GM21390 (cell line): ENCODE measurements around the gene ATP5PB.
A peak's percentile ranks its signal among the peaks of the same experiment; 100 is the strongest.

Source experiments
- ATAC-seq: cut with Tn5 transposase; IDR thresholded peaks from one replicate; pipeline ENCODE4 v1.9.1; 2021; ENCODE audit not compliant: unreplicated experiment

Gene ATP5PB

DNA sequence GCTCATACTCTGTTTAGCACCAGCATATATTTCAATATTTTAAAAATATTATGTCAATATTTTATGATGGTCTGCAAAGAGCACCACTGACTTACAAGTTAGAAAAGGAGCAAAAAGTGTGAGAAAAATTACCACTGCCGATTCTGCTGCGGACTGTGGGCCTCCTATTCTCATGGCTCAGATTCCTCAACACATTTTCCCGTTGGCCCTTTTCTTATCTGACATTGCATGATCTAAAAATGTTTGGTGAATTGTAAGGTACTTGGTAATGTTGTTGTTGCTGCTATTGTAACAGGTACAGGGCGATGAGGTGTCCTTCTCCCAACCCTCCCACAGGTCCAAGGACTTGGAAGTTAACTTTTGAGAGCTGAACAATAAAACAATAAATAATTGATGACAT lies 25.3 kb downstream of the ATP5PB start:
- ATAC-seq = no peak

DNA sequence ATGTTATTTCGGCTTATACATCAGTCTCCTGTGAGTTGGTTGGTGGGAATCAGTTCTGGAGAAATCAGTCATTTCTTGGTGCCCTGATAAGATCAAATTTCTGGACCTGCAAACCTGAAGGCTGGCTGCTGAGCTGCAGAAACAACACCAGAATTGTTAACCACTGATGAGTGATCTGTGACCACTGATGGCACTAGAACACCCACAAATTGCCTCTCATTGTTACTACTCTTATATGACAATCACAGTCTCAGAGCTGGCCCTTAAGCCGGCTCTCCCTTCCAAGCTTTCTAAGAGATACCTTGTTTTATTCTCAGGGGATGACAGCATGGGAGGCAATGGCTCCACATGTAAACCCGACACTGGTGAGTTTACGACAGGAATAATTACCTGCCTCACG lies 26.4 kb downstream of the ATP5PB start:
- no peak for ATAC-seq

DNA sequence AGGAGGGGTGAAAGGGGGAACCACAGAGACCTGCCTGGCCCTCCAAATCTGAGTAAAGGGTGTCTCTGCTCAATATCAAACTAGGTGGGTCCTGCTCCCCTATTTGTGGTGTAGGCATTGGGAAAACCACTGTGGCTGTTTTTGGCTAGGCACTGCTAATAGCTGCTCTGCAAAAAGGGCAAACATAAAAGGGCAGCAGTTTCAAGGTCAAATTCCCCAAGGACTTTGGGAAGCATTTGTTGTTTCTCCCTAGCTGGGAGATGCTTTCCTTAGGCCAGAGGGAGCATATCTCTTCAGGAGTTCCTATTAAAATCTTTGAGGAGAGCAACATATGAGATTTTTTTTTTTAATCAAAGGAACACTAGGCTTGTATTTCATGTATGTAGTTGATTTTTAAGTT lies 26.9 kb downstream of the ATP5PB start:
- no peak for ATAC-seq

DNA sequence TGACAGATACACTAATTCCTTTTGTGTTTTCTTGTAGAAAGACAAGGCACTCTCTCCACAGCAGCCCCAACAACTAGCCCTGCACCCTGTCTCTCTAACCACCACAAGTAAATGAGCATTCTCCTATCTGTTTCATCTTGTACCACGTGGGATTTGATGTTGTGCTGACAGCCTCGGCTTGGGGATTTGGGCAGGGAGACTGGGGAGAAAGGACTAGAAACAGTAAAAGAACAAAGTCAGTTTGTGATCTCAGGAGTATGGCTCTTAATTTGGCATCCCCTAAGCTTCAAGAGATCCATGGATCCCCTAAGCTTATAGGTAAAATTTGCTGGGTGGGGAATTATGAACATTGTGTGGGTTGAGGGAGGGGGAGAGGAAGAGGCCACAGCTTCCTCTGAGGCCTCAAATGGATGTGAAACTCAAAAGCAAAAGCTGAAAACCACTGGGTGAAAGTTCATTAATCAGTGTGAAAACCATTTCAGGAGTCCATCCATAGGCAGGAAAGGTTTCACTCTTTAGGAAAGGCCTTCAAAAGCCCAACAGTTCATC lies 27.6 kb downstream of the ATP5PB start:
- peak; percentile 75 for ATAC-seq

DNA sequence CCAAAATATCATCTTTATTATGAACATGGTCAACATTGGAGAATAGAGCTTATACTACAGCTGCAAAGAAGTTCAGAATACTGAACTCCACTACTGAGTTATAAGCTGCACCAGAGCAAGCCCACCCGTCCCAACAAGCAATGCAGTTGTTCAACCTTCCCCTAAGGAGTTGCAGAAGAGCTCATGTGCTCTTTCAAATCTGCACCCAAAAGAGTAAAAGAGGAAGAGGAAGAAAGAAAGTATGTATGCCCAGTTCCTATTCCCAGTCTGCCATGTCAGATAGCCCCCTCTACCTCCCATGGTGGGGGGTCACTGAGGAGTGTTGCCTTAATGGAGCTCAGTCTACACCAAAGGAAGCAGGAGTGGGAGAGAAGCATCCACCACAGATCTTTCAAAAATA lies 31.4 kb downstream of the ATP5PB start:
- ATAC-seq = no peak

DNA sequence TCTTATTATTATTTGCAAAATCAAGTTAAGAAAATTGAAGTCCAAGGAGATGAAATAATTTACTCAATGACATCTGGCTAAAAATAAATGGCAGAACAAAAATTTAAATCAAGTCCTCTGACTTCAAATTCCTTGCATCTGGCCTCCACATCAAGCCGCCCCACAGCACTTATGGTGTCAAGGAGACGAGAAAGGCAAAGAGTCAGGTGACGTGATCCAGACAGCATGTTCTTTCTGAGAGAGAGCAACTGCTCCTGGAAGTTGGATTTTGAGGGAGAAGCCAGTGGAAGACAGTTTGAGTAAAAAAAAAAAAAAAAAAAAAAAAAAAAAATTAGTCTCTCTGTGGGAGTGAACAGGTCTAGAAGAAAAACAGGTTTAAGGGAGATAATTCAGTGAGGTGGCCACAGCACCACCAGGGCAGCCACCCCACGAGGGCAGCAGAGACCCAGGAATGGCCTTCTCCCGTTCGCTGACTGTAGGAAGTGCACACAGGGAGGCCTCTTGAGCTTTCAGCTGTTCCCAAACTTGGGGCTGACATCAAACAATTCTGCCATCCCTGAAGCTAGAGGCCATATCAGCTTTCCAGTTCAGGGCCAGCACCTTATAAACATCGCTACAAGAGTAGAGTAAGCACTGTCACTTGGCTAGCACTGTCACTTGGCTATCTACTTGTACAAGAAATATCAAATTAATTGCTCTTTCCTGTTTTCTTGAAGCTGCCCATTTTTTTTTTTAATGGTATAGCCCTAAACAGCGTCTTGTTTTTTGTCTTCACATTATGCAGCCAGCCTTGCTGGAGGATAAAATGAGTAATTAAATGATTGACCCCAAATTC lies 32.3 kb downstream of the ATP5PB start:
- no peak for ATAC-seq

DNA sequence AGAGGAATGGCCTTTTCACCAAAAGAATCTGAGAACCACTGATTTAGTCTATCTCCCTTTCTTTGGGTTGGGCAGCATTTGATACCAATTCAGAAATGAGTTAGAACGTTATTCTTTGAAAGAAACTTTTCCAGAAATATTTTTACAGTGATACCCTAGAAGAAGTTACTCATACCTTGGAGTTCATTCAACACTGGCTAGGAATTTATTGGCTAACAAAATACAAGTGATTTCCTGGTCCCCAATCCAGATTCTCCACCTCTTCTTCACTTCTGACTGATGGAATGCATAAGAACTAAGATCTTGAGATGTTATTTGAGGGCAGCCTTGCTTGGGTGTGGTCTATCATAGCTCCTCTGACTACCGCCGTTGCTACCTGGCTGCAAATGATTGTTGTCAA lies 33.9 kb downstream of the ATP5PB start:
- no peak for ATAC-seq

DNA sequence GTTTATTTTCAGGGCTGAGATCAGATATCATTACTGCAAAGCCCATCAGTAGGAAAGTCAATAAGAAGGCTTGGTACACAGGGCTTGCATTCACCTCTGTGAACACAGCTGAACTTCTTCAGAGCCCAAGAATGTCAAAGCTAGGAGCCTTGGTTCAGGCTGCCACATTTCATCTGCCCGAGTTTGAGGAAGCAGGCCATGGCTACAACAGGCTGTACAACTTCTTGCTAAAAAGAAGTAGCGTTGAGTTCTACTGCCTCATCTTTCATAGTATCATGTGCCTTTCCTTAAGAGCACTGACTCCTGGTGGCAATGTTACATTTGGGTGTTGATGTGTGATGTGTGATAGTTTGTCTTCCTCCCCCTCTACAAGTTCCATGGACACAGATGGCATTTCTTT lies 34.6 kb downstream of the ATP5PB start:
- ATAC-seq = no peak

DNA sequence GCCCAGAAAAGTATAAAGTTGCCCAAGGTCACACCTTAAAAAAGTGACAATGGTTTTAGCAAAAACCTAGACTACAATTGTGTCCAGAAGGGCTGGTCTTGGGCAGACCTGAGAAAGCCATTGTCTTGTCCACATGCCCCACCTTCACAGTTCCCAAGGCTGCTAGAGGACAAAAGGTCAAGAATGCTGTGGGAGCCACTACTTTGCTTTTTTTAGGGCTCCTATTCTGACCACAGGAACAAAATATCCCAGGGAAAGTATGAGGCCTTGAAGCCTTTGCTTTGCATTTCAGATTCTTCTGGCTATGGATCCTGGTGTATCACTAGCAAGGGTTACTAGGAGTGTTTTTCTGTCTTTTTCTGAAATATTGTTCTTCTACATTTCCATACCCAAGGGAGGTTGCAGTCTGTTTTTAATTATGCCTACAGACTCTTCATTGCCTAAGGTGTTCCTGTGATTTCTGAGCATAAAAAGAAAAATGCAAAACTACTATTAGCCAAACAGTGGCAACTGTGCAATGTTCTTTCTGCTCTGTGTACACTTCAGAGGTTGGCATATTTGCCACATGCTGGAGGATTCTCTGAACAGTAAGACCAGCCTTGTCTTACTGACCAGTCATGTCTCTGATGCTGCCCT lies 35.2 kb downstream of the ATP5PB start:
- ATAC-seq = no peak

DNA sequence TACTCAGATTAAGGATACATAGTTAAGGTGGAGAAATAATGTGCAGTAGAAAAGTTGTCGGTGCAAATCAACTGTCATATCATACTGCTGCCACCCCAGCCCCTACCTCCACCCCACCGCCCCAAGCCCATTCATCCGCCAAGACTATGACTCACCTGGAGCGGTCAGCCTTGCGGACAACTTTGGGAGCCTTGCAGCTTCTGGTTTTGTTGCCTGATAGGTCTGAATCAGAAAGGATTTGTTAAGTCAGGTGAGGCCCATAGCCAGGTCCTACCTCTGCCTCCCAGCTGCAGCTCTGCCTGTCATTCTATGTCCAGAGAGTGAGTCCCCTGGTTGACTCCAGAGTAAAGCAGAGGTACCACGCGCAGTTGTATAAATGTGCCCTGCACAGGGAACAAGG lies 37.2 kb downstream of the ATP5PB start:
- no peak for ATAC-seq

DNA sequence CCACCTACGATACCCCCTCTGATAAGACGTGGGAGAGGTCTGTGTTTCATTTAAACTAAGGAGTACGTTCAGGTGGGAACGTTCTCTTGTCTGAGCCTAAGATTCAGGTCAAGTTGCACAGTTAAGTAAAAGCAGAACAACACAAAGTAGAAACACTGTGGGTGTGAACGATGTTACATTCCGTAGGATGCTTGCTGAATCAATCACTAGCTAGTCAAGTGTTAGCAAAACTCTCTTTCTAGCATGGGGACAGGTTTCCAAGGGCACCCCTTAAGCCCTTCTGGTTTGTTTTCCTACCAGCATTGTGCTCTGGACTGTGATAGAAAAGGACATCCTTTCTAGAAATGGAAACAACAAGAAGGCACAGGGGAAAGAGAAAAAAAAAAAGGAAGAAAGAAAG lies 37.9 kb downstream of the ATP5PB start:
- ATAC-seq = no peak

DNA sequence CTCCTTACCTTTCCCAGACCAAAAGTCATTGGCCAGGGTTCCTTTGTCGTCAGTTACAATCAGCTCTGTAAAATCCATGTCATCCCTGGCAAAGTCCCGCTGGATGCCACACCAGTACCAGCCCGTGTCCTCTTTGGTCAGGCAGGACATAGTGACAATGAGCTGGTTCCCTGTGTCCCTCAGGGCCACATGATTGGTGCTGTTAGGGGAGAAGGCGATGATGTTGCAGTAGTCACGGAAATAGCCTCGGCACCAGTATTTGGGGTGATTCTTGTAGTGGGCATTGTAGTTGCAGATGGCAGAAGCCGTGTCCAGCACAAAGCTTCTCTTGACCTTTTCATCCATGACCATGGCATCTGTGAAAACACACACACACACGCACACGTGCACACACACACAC lies 39.4 kb downstream of the ATP5PB start:
- no peak for ATAC-seq

DNA sequence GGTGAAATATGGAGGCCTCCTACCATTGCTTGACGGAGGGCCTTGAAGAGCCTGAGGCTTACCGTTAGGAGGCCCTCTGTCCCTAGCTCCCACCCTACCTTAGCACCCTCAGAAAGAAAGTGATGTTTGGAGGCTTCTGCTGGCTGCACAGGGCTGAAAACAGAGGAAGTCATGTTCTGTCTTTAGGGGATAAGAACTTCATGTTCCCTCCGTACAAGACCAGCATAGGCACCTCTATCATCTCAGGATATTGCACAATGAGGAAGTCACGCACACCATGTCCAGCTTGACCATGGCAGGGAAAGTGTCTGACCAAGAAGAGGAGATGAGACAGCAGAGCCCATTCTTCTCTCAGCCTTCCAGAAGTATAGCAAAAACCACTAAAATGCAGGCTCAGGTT lies 40.3 kb downstream of the ATP5PB start:
- ATAC-seq = no peak

DNA sequence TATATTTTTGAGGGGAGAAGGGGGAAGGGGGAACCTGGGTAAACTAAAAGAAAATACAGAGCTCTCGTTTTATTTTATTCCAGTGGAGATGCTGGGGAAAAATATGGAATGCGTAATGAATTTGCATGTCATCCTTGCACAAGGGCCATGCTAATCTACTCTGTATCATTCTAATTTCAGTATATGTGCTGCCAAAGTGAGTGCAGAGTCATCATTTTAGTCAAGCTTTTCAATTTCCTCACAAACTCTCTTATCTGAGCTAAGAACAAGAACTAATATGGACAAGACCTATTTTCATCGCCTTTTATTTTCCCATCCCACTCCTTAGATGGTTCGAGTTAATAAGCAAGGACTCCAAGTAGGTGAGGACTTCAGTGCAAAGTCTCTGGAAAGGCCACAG lies 41.0 kb downstream of the ATP5PB start:
- no peak for ATAC-seq

DNA sequence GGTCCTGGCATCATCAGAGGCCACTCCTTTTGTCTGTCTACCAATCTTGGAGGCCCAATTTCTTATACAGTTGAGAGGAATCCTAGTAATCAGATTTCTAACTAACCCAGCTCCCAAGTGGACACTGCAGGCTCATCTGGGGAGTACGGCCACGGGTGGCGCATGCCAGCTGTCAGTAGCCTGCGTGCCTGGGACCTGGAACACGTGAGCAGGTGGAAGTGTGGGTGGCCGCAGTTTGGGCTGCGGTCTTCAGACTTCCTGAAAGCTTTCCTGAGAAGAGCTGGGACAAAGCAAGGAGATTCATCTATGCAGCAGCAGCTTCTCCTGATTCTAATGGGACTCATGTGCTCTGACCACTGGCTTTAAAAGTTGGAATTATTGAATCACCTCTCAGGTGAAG lies 41.8 kb downstream of the ATP5PB start:
- no peak for ATAC-seq

DNA sequence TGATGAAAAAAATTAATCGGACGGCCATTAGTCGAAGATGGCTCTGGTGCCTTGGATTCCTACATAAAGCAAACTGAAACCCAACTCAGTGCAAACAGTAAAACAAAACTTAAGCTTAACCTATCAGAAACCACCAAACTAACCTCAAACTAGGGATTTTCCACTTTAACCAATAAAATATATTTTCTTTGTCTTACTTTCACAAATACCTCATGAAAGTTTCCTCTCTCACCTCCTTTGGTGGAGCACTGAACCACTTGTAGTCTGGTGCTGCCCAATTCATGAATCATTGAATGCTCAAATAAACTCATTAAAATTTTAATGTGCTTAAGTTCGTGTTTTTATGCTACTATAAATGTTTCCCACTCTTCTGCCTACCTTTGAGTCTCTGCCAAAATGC lies 47.1 kb downstream of the ATP5PB start:
- no peak for ATAC-seq

DNA sequence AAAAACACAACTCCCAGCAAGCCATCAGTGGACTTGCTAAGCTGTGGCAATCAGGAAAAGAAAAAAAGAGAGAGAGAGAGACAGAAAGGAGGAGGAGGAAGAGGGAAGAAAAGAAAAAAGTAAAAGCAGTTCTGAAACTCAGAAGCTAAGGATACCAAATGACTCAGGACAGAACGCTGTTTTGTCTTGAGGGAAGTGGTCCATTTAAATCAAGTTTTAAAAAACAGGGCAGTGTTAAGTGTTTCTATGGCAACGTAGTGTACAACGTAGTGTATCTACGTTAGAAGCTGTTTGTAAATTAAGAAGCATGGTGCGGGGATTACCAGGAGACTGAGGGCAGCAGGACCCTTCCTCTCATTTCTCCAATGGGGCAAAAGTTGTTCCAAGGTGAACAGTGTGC lies 48.3 kb downstream of the ATP5PB start:
- no peak for ATAC-seq

DNA sequence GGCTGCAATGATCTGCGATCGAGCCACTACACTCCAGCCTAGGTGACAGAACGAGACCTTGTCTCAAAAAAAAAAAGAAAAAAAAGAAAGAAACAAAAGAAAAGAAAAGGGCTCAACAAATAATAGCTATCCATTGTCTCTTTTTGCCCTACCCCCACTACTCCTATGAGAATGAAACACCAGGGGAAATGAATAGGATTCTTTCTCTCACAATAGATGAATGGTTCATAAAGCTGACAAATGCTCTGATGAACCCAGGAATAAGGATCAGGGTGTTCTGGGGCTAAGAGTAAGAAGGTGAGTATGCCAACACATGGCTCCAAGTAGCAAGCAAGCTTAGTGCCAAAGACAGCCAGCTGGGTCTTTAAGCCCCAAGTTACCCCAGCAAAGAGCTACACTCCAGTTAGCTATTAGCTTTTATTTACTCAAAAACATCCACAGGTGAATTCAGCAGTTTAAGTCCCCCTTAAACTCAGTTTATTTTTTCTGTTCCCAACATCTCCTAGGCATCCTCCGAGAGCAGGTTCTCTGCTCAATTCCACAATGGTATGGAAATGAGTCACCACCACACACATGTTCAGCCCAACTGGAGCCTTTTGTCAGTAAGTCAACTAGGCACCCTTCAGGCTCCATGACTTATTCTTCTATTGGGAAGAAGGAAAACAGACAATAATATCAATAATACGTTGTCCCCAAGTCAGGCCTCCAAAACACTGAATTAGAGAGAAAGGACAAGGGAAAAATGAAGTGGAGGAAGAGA lies 49.9 kb downstream of the ATP5PB start:
- no peak for ATAC-seq

DNA sequence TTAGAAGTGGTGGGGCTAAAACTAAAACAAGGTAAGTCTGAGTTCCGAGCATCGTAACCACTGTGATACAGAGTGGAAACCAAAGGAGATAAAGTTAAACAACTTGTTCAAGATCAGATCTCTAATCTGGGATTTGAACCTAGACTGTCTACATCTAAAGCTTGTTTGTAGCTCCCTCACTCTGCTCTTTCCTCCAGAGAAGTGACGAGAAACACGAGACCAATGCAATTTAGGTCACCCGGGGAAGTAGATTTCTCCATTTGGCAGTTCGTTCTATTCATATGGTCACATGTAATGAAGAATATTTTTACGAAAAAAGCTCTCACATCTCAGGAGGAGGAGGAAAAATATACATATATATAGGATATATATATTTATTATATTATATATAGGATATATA lies 52.4 kb downstream of the ATP5PB start:
- ATAC-seq = no peak

DNA sequence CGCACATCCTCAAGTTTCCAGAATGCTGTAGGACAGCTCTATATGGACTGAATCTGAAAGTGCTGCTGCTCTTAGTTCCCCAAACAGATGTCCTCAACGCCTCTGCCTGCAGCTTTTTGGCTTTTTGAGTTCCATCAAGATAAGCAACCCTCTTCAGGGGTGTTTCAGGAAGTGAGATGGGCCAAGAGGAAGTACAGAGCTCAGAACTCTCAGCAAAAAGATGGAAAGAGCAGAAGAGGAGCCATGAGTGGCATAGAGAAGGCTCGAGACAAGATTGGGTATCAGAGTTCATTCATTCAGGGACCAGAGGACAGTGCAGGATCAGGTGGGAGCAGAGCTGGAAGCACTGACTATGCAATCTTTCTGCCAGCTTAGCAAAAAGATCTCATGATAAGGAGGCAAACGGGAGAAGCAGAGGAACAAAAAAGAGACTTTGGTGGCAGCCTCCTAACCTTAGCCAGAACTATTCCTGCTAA lies 54.4 kb downstream of the ATP5PB start, which contains the start of the genes ADORA3 and TMIGD3:
TSS of gene ADORA3 (minus strand) at position 49 of the 476 bp plus-strand sequence. CDS start 279 bp downstream, outside the sequence.
TSS of gene TMIGD3 (minus strand) at position 49 of the 476 bp plus-strand sequence. CDS start 279 bp downstream, outside the sequence.
- no peak for ATAC-seq

DNA sequence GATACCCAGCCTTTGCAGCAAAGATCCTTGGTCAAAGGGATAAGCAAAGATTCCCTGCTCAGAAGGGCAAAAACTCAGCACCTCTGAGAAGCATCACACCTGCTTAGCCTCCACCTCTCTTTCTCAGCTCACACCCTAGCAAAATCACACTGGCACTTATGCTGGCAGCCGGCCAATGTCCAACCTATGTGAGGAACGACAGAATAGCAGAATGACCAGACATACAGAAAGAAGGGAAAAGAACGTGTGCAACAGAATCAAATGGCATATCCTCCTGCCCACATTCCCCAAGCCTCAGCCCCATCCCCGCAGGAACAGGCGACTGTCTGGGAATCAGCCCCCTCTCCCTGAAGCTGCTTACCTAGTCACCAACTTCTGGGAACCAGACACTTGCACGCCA lies 54.8 kb downstream of the ATP5PB start:
- no peak for ATAC-seq
